H1 (cell line): Measurements from ENCODE around the gene NDNF. TPM values are rescaled to one million over a fixed set of nuclear protein-coding genes. Genes with fewer than 3 reads are reported as not detected.

Experiments used
- CTCF ChIA-PET: fragments of 300-600 bp; sonication (Branson Sonifier 250); formaldehyde crosslinking; loops from one replicate; lab custom pipeline; 2021; ENCODE audit not compliant: partially characterized antibody; lab: Charles Lee
- POLR2A ChIA-PET: fragments of 300-600 bp; sonication (Branson Sonifier 250); formaldehyde crosslinking; loops from one replicate; lab custom pipeline; 2021; ENCODE audit warnings: inconsistent platforms; ENCODE audit not compliant: partially characterized antibody; lab: Charles Lee
- DNase-seq, 2 experiments: peaks; one replicate each; pipeline versions ENCODE4 v3.0.0 to v3.0.0-alpha.2; 2010 to 2022; ENCODE audit warnings: low spot score in 2 of 2, low read depth in 1 of 2, mixed read lengths in 1 of 2
- FAIRE-seq: peaks from 2 replicates; lab custom pipeline; 2011; peaks lifted over from hg19 to GRCh38; lab: Jason Lieb, UNC
- H2AFZ ChIP-seq: 2 replicates; pipeline ENCODE4 v1.8.1; 2012; ENCODE audit warnings: low read length, inconsistent platforms
- H2AK5ac ChIP-seq: 2 replicates; pipeline ENCODE4 v1.6.1; 2013; ENCODE audit warnings: low read depth, low read length
- H2BK120ac ChIP-seq: replicated peaks from 2 replicates; pipeline ENCODE3; 2013; ENCODE audit warnings: low read depth, low read length, inconsistent platforms
- H2BK12ac ChIP-seq: 2 replicates; pipeline ENCODE4 v1.6.1; 2013; ENCODE audit warnings: low read depth, low read length
- H2BK15ac ChIP-seq: 2 replicates; pipeline ENCODE4 v1.6.1; 2013; ENCODE audit warnings: low read length
- H2BK20ac ChIP-seq: 2 replicates; pipeline ENCODE4 v1.6.1; 2013; ENCODE audit warnings: low read length
- H2BK5ac ChIP-seq: 2 replicates; pipeline ENCODE4 v1.6.1; 2013; ENCODE audit warnings: low read depth, low read length
- H3K14ac ChIP-seq: 2 replicates; pipeline ENCODE4 v1.6.1; 2013; ENCODE audit warnings: inconsistent platforms; ENCODE audit not compliant: insufficient read length
- H3K18ac ChIP-seq: 2 replicates; pipeline ENCODE4 v1.6.1; 2013; ENCODE audit warnings: low read length; ENCODE audit errors: extremely low read depth
- H3K23ac ChIP-seq: 2 replicates; pipeline ENCODE4 v1.6.1; 2013; ENCODE audit warnings: inconsistent platforms; ENCODE audit not compliant: insufficient read length
- H3K23me2 ChIP-seq: 2 replicates; pipeline ENCODE4 v1.6.1; 2013; ENCODE audit warnings: low read depth, low read length
- H3K27ac ChIP-seq: 2 replicates; pipeline ENCODE4 v1.6.1; 2011; ENCODE audit warnings: low read depth, low read length, inconsistent platforms
- H3K27me3 ChIP-seq, 4 experiments: replicated peaks in 1 of 4; 1 replicate in 1 of 4; 2 replicates in 3 of 4; pipeline versions ENCODE4 v1.6.1 to v1.8.1; 2011 to 2013; ENCODE audit warnings: low read length in 3 of 4, mild to moderate bottlenecking in 3 of 4, inconsistent platforms in 2 of 4, mixed read lengths in 2 of 4, moderate library complexity in 1 of 4; ENCODE audit not compliant: control insufficient read depth in 3 of 4, insufficient read depth in 3 of 4; ENCODE audit errors: extremely low read depth in 1 of 4
- H3K36me3 ChIP-seq, 4 experiments: 2 replicates each; pipeline versions ENCODE4 v1.6.1 to v1.8.1; 2011 to 2013; ENCODE audit warnings: mild to moderate bottlenecking in 4 of 4, low read length in 3 of 4, moderate library complexity in 2 of 4, control low read depth in 1 of 4, inconsistent platforms in 1 of 4; ENCODE audit not compliant: insufficient read depth in 4 of 4, control insufficient read depth in 2 of 4
- H3K4ac ChIP-seq: replicated peaks from 2 replicates; pipeline ENCODE3; 2013; ENCODE audit warnings: low read length, low read depth, mixed read lengths, inconsistent platforms; ENCODE audit not compliant: insufficient read length
- H3K4me1 ChIP-seq, 4 experiments: replicated peaks in 1 of 4; 1 replicate in 1 of 4; 2 replicates in 3 of 4; pipeline versions ENCODE4 v1.6.1 to v1.8.1; 2011 to 2013; ENCODE audit warnings: low read length in 3 of 4, inconsistent platforms in 2 of 4, mixed read lengths in 1 of 4; ENCODE audit not compliant: insufficient read depth in 4 of 4, control insufficient read depth in 3 of 4
- H3K4me2 ChIP-seq, 2 experiments: 2 replicates each; pipeline versions ENCODE4 v1.6.1 to v1.8.1; 2011 to 2013; ENCODE audit warnings: low read depth in 2 of 2, low read length in 2 of 2, control low read depth in 1 of 2, inconsistent platforms in 1 of 2, mild to moderate bottlenecking in 1 of 2; ENCODE audit not compliant: insufficient read depth in 1 of 2
- H3K4me3 ChIP-seq, 4 experiments: fragments of 200-600, 300-600 bp in 1 of 4; sonication (generic), shearing (Covaris generic), sonication (Bioruptor Twin) in 1 of 4; 2 replicates each; pipeline versions ENCODE4 v1.5.1 to v1.8.1; 2011 to 2016; ENCODE audit warnings: low read length in 4 of 4, low read depth in 3 of 4, control low read depth in 2 of 4, inconsistent platforms in 2 of 4, mild to moderate bottlenecking in 2 of 4, mixed read lengths in 1 of 4, moderate library complexity in 1 of 4; ENCODE audit not compliant: insufficient read depth in 2 of 4; ENCODE audit errors: extremely low read depth in 1 of 4
- H3K56ac ChIP-seq: replicated peaks from 2 replicates; pipeline ENCODE3; 2013; ENCODE audit warnings: low read depth, mild to moderate bottlenecking, mixed read lengths, low read length, inconsistent platforms; ENCODE audit not compliant: insufficient read length
- H3K79me1 ChIP-seq: 2 replicates; pipeline ENCODE4 v1.6.1; 2013; ENCODE audit warnings: low read depth, low read length, control low read depth
- H3K79me2 ChIP-seq, 2 experiments: 2 replicates each; pipeline versions ENCODE4 v1.6.1 to v1.8.1; 2012 to 2013; ENCODE audit warnings: low read length in 2 of 2, mild to moderate bottlenecking in 2 of 2, inconsistent platforms in 1 of 2; ENCODE audit not compliant: insufficient read depth in 2 of 2, control insufficient read depth in 1 of 2
- H3K9ac ChIP-seq, 4 experiments: replicated peaks in 1 of 4; 1 replicate in 1 of 4; 2 replicates in 3 of 4; pipeline versions ENCODE4 v1.6.1 to v1.8.1; 2011 to 2013; ENCODE audit warnings: low read depth in 3 of 4, low read length in 3 of 4, control low read depth in 2 of 4, mild to moderate bottlenecking in 2 of 4, moderate library complexity in 2 of 4, inconsistent platforms in 1 of 4; ENCODE audit errors: extremely low read depth in 1 of 4
- H3K9me3 ChIP-seq, 2 experiments: 2 replicates each; pipeline versions ENCODE4 v1.6.1 to v1.8.1; 2012 to 2013; ENCODE audit warnings: mild to moderate bottlenecking in 2 of 2, moderate library complexity in 2 of 2, control low read depth in 1 of 2, inconsistent platforms in 1 of 2, low read depth in 1 of 2, low read length in 1 of 2, mixed read lengths in 1 of 2; ENCODE audit not compliant: insufficient read depth in 2 of 2
- H4K20me1 ChIP-seq, 2 experiments: replicated peaks in 1 of 2; 2 replicates each; pipeline versions ENCODE3 to v1.8.1; 2011 to 2013; ENCODE audit warnings: inconsistent platforms in 2 of 2, low read length in 2 of 2, mild to moderate bottlenecking in 1 of 2; ENCODE audit not compliant: insufficient read depth in 2 of 2, control insufficient read depth in 1 of 2
- H4K5ac ChIP-seq: 2 replicates; pipeline ENCODE4 v1.6.1; 2013; ENCODE audit warnings: low read length, low read depth, mixed read lengths, inconsistent platforms; ENCODE audit not compliant: insufficient read length
- H4K8ac ChIP-seq: 2 replicates; pipeline ENCODE4 v1.8.0; 2013; ENCODE audit warnings: mild to moderate bottlenecking, moderate library complexity, low read length, inconsistent platforms; ENCODE audit not compliant: insufficient read depth; ENCODE audit errors: extremely low read depth
- H4K91ac ChIP-seq: replicated peaks from 2 replicates; pipeline ENCODE3; 2013; ENCODE audit warnings: low read length, mixed read lengths, inconsistent platforms; ENCODE audit not compliant: insufficient read length
- WGBS, 2 experiments: shearing (Covaris generic) in 1 of 2; methylation state at CpG; one replicate each; pipeline versions ENCODE4 v1.1.6 to v1.1.7; 2013 to 2015; ENCODE audit warnings: low lambda C conversion rate in 2 of 2, mixed read lengths in 2 of 2, inconsistent platforms in 1 of 2, low coverage in 1 of 2, missing lambda C conversion rate in 1 of 2; ENCODE audit not compliant: insufficient replicate concordance in 2 of 2, insufficient coverage in 1 of 2, insufficient read length in 1 of 2; ENCODE audit errors: extremely low coverage in 1 of 2, missing lambda C conversion rate in 1 of 2; 5-methylcytosine and 5-hydroxymethylcytosine counted together
- polyA plus RNA-seq, 7 experiments: library from polyadenylated mRNA; depleted of rRNA in 3 of 7; stranded (reverse) in 5 of 7; unstranded in 2 of 7; fragments of >200 nt in 5 of 7; fragments of 200-250 nt in 2 of 7; gene quantifications; 1 replicate in 5 of 7; 2 replicates in 1 of 7; 4 replicates in 1 of 7; pipeline versions ENCODE4 v1.2.1 to v1.2.3, GENCODE V29; 2011 to 2013; ENCODE audit warnings: missing spikeins in 2 of 7, mixed read lengths in 2 of 7
- total RNA-seq: library from RNA; stranded (reverse); fragmentation: NEBNext Ultra II Directional; extraction: Animal tissue kit (Norgen Biotek cat#: 25700); gene quantifications from 2 replicates; pipeline ENCODE4 v1.2.1, GENCODE V29; 2021

NDNF gene
- total and polyA plus RNA-seq, 2 of the 8 experiments (the other 6 are each of a cell fraction or from before 2014, with no cell fraction given), result 0.70 to 1.6 TPM

- 88% methylated on average over 1 of the region's 1 CpG; no CpG with 5 or more reads in 1 of the 2 experiments for WGBS, 2 experiments
- Histone ChIP-seq H4K5ac (no peak overlapping the region), H3K4me2 (no peak overlapping the region), H2AK5ac (no peak overlapping the region), H3K36me3 (no peaks in the 10 kb centered on the region), H2BK120ac (no peak overlapping the region), H3K9me3 (no peaks in the 10 kb centered on the region), H2BK12ac (no peak overlapping the region), H3K27me3 (no peaks in the 10 kb centered on the region), H4K20me1 (no peaks in the 10 kb centered on the region), H2AFZ (no peak overlapping the region), H4K91ac (no peak overlapping the region), H3K23me2 (no peaks in the 10 kb centered on the region), H3K4ac (no peak overlapping the region), H3K14ac (no peak overlapping the region), H3K18ac (no peak overlapping the region), H3K23ac (no peak overlapping the region), H3K4me1 (peaks cover 0 to 7% (median 1%) of the 10 kb centered on the region in 4 experiments; a peak in 3 of 7 replicates), H3K79me2 (no peaks in the 10 kb centered on the region), H3K79me1 (no peaks in the 10 kb centered on the region), H3K56ac (no peak overlapping the region), H2BK15ac (no peak overlapping the region), H3K4me3 (no peak overlapping the region), H4K8ac (no peak overlapping the region), H3K9ac (no peak overlapping the region), H2BK20ac (no peak overlapping the region), H3K27ac (no peak overlapping the region), H2BK5ac (no peak overlapping the region)
- no peak for DNase-seq
- ChIA-PET POLR2A (no interaction called here), CTCF (no interaction called here)
- FAIRE-seq, result no peak
These were observed 56.9 kb downstream of the NDNF start for GRCh38 chr4:121015421-121015820.
